GM21529 (cell line): ENCODE data around the gene PMEPA1.

Experiments
- ATAC-seq: cut with Tn5 transposase; IDR thresholded peaks from one replicate; pipeline ENCODE4 v1.9.1; 2021; ENCODE audit not compliant: unreplicated experiment

PMEPA1 gene

DNA sequence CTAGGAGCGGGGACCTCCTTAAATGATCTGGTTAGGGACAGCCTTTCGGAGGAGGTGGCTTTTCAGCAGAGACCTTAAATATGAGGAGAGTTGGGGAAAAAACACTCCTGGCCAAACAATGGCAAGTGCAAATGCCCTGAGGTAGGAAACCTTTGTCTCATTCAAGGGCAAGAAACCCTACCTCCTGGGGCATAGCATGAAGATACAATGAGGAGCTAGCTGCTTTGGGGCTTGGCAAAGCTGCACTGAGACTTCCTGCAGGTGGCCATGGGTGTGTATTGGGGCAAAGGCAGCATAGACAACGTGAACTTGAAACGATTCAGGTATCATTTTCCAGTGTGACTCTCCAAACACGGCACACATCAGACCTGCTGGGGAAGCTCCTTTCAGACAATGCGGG, 30.7 kb downstream of the PMEPA1 start:
- ATAC-seq = no peak

DNA sequence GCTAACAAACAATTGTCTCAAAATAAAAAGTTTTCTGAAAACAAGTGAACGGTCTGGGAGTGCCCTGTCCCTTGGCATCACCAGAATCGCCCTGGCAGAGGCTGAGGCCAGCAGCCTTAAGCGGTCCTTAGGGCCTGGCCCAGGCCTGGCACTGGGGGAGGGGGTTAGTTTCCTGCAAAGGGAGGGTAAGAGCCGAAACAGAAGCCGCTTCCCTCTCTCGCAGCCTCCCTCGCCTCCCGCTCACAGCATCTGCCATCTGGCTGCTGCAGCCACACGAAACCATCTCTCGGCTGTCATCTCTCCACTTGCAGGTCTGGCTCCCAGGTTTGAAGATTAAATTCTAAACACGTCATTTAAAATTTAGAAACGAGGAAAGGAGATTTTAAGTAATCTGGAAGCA, 31.5 kb downstream of the PMEPA1 start:
- ATAC-seq = no peak

DNA sequence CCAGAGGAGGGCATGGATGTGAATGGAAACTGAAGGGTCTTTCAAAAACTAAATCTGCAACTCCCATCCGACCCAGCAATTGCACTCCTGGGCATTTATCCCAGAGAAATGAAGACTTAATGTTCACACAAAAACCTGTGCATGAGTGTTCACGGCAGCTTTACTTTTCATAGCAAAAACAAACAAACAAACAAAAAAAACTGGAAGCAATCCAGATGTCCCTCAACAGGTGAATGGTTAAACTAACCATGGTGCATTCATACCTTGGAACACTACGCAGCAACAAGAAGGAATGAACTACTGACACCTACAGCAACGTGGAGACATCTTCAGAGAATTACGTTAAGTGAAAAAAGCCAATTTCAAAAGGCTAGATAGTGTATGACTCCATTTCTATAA, 32.2 kb downstream of the PMEPA1 start:
- ATAC-seq = no peak

DNA sequence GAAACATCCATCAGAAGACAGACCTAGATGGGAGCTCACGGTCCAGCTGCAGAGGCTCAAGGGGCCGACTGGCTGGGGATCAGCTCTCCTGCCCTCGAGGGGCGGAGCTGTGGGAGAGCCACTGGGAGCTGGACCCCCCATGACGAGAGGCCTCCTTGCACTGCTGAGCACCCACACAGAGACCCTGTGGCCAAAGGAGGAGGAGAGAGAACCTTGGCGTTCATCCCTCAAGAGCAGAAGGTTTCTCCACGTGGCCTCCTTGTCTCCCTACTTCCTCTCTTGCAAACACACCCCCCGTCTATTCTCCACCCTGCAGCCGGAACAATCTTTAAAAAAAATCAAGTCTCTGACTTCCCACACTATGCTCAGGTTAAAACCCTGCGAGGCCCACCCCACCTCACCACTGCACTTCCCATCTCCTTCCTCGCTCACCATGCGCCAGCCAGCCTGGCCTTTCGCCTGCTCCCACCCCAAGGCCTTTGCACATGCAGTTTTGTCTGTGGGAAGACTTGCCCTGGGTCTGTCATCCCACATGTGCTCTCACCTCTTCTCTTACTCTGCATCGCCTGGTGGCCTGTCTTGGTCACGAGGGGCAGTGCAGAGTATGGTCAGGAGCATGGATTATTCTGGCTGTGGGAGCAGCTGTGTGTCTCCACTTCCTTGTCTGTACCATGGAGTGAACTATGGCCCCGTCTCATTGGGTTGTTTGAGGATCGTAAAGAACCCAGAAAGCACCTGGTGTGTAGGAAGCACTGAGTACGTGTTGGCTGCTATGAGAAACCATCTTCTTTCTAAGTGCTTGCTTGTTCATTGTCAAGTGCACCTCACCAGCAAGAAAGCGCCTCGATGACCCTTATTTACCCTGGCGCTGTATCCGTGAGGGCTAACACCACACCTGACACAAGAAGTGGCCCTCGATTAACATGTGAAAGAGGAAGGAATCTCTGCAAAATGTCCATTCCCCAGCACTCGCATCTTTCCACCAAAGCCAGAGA, 32.9 kb downstream of the PMEPA1 start:
- ATAC-seq = no peak

DNA sequence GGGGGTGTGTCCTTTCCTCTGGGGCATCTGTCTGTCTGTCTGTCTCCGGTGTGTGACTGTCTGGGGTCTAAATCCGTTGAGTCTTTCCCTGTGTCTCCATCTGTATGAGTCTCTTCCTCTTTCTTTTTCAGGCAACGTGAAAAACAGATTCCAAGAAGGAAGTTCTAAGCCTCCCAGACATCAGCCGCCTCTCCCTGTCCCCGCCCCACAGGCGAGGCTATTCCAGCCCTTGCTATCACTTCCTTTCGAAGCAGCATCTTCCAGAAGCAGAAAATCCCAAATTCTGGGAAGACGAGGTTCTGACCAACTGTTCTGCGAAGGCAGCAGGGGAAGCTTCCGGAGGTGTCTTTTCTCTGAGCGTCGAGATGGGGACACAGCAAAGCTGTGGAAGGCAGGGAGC, 34.0 kb downstream of the PMEPA1 start:
- no peak for ATAC-seq

DNA sequence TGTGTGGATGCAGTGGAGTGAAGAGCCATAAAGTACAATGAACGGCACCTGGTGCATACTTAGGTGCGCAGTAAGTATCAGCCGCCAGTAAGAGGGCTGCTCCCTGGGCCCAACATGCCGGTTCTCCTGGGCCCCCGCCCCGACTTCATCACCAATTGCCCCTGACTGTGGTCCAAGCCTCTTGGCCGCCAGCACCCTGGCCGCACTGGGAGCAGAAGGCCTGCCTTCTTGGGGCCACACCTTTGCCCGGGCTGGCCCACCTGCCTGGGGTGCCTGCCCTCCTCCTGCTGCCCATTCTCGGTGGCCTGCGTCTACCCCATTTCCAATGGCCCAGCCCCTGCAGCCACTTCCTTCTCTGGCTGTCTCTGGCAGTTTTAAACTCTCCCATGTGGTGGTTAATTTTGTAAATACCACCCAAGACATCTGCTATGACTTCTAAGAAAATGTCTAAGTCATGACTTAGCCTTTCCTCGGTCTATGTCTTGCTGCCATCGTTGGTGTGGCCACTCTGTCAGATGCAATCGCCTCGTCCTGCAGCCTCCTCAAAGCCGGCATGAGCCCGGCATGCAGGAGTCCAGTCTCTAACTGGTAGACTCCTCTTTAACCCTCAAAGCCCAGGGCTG, 36.8 kb downstream of the PMEPA1 start:
- no peak for ATAC-seq

DNA sequence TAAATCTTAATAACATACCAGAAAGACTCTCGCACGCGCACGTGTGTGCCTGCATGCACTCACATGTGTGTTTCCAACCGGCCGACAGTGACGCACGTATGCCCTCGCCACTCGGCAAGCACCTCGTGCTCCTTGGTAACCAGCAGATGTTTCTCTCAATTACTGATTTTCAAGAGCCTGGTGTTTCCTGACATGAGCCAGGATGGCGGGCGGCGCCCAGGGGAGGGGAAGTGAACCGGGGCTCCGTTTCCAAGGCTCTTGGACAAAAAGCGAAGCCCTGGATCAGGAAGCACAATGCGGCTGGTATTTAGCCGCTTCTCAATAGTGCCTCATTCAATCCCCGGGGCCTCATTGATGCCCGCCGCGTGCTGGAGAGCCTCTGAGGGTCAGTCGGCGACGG, 37.7 kb downstream of the PMEPA1 start:
- no peak for ATAC-seq

DNA sequence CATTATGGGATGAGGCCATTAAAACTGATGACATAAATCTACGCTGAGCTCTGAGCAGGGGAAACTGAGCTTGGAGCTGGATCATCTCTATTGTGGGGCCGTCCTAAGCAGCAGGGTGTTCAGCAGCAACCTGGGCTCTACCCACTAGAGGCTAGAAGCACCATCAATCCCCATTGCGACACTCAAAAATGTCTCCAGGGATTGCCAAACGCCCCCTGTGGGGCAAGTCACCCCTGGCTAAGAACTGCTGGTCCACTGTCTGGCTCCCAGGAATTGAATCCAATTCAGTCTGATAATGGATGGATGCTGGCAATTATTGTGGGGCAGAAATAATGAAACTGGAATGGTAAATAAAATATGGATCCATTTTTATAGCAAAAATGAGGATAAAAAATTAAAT, 38.2 kb downstream of the PMEPA1 start:
- no peak for ATAC-seq

DNA sequence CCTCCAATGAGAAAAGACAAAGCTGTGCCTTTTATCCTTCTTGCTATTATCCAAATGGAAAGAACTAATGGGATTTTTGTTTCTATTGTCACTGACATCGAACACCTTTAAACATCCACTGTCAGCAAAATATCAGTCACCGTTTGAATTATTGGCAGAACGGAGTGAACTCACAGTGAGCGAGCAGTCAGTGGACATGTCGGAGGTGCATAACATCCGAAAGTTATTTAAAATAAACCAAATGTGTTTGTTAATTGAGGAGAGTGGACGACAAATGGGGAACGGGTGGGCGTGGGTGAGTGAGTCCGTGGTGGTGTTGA, 38.8 kb downstream of the PMEPA1 start:
- no peak for ATAC-seq

DNA sequence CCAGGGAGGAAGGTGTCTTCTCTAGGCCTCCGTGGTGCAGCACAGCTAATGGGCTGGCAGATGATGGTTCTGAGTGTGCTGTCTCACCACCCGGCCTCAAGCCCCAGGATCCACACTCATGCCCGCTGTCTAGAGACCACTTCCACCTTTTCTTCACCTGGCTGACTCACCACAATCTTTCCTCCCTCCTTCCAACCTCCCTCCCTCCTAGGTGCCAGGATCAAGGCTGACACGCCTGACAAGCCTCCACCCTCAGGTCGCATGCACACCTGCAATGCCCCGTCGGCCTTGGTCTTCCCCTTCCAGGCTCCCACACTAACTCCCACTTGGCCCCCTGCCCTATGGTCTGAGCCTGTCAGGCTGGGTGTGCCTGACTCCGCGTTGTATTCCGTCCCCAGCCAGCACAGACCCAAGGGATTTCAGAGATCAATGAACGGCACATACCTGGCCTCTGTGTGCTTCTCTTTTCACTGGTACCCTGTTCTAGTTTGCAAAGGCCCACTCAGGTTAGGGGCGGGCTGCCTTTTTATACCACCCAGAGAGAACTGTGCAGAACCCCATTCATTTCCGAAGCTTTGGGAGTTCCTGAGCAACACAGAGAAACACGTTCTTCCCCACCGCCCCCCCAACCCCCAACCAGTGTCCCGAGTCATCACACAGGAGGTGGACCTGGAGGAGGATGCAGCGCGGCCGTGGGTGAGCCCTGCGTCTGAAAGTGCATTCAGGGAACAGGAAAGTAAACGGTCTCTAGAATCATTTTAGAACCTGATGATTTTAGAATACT, 39.3 kb downstream of the PMEPA1 start:
- ATAC-seq = no peak

DNA sequence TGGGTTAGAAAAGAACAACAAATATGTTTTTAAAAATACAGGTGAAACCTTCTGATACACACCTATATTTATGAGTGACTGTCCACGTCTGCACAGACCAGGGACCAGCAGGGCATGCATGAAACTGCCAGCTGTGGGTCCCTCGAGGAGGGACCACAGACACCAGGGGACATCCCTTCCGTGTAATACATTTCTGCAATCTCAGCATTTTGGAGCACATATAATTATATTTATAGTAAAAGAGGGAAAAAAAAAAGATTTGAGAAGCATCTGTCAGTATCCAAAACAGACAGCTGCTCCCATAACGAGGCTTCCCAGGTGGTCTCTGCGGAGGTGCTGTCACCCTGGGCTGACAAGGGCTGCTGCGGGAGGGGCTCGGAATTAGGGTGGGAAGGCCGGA, 40.2 kb downstream of the PMEPA1 start:
- no peak for ATAC-seq

DNA sequence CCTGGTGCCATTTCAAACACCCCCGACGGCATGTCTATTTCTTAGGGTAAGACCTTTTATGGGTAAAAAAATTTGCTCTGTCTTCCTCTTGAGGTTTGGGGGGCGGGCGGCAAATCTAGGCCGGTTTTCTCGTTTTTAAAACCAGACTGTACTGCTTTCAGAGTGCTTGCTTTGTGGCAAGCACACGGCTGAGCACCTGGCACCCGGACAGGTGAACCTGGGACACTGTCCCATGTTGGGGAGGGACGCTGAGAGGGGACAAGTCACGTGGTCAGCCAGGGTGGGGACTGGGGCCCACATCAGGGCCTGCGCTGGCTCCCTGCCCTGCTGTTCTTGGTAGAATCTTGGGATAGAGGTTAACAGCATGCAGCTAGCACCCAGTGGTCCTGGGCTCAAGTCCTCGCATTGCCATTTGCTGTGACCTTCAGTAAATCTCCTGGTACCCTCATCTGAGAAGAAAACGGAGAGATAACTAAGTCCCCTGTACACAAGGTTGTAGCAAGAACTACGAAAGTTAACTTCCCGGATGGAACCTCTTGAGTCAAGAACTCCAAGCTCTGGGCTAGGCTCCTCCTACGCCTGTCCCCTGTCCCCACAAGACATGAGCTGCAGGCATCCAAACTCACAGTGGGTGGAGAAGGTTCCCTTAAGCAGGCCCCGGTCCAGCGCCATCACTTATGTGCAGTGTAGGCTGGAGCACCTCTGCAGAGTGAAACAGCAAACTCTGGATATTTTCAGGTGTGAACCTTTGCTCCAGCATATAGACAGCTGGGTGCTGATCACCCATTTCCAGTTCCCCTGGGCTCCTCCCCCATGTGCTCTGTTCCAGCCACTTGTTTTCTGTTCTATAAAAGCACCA, 41.7 kb downstream of the PMEPA1 start:
- ATAC-seq = no peak

DNA sequence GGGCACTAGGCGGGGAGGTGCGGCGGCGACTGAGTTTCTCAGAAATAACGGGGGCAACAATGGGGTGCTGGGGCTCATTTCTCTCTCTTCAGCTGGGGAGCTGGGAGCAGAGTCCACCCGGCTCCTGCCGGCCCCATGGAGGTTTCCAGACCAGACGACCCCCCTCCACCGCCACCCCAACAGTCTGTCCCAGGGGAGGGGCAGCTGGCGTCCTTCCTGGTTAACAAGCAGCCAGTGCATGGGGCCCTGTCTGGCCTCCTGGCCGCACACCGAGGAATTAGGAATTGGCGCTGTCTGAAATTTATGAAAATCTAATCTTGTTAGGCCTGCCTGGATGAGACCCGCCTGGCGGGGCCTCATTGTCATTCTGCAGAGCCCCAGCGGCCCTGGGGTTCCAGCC, 42.4 kb downstream of the PMEPA1 start:
- no peak for ATAC-seq

DNA sequence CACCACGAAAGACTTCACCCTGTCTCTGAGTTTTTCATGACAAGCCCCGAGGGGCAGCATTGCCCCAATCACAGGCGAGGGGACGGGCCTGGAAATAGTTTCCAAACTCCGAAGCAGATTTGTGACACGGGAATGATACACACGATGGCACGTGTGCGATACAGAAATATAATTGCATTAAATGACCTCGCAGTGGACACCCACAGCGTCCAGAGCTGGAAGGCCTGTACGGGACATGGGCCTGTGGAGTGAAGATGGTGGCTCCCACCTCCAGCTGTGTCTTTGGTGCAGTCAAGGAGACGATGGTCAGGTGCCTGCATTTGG, 43.0 kb downstream of the PMEPA1 start:
- ATAC-seq = no peak

DNA sequence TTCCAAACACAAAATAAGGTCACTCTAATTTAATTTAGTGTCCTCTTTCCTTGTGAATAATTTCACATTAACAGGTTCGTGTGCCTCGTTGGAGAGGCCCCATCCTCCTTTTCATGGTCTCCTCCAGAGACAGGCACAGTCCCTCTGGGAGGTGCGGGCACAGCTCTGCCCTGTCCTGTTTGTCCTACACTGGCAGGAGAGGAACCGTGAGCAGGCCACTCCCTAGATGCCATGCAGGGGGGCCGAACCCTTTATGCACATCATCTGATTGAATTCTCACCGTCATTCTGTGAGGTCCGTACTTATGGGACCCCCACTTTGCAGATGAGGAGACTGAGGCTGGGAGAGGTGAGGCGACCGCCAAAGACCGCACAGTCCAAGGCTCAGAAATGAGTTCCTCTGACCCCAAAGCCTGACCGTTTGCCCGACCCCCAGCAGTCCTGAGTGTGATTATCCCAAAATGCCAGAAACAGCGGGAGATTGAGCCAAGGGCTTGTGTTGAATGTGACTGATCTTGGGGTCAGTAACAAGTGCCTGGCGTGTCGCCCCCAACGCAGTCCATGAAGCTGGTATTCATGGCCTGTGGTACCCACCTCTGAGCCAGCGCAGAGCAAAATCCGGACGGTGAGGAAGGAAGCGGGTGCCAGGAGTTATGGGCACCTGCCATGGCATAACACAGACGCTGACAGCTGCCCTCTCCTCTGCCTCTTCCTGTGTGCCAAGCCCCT, 43.5 kb downstream of the PMEPA1 start:
- ATAC-seq = no peak

DNA sequence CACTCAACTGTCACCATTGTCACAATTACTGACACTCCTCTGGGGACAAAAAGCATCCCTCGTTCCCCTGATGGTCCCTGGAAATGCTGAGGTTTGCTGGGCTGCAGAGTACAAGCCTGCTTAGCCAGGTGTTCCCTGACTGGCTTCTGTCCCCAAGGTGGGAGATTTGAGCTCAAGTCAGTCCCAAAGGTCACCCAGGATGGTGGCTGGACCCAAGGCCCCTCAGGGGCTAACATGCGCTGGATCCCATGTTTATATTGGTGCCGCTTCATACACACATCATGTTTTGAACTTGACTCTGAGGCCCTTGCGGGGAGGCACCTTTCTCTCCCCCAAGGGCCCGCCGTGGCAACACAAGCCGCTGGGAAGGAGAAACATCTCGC, 44.2 kb downstream of the PMEPA1 start:
- no peak for ATAC-seq

DNA sequence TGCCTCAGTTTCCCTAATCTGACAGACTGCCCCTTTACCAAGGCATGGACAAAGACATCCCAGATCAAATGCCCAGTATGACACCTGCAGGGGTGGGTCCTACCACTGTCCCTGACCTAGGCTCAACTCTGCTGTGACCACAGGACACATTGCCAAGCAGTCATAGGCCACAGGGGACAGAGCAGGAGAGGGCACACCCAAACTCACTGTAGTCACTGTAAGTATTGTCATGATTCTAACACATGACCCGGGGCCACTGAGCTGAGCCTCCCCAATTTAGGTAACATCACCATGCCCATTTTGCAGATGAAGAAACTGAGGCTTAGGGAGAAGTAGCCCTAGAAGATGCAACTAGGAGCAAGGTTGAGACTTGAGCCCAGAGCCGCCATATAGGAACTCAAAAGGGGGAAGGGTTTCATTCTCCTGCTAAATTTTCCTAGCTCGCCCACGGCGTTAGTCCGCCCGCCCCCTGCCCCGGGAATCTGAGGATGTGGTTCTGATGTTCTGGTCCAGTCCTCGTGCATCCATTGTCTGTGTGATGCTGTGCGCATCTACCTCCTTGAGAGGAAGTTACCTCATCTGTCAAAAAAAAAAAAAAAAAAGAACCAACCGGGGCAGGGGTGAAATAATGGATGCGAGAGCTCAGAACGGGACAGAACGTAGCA, 44.8 kb downstream of the PMEPA1 start:
- ATAC-seq = no peak

DNA sequence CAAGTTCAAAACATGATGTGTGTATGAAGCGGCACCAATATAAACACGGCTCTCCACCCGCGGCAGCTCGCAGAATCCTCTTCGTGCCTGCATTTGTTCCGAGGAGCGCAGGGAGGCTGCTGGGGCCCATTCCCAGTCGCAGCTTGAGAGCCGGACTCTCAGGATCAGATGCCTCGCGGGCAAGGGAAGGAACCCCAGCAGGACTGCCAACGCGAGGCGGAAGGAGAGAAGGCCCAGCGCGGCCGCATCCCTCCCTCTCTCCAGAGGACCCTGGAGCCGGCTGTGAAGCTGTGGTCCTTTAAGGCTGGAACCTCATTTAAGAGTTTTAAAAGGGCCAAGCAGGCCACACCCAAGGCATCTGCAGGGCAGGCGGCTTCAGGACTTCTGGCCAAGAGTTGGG, 45.3 kb downstream of the PMEPA1 start:
- ATAC-seq = no peak

DNA sequence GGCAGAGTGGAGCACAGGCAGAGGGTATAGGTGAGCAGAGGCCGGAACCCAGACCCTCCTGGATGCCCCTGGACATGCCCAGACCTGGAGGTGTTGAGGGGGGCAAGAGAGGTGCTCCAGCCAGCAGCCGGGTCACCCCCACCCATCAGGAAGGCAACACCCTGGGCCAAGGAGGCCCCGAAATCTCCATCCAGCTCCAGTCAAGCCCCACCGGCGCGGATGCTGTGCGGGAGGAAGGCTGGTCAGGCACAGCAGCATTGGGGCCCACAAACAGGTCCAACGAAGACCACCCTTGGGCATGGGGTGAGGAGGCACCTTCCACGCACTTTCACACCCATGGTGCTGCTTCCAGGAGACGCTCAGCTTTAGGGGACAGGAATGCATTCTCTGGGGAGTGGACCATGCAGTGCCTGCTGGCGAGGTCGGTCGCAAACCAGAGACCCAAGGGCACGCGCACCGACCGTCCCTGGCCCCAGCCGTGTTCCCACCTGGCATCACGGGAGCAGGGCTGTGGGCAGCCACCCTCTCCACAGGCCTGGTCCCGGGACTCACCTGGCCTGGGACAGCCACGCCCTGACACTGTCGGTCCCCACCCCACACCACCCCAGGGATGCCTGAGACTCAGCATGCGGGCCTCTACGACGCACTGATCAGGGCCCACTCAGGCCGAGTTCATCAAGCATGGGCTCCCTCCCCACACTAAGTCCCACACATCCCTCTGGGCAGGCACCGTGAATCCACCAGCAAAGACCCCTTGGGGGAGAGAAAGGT, 45.9 kb downstream of the PMEPA1 start:
- ATAC-seq = no peak
